GM20431 (cell line): ENCODE data around the gene AMZ2.
"Not testable (repeated sequence)": the region's sequence is repeated elsewhere in the genome, so short reads cannot be mapped to it uniquely, and the experiment has no call there.

Experiments
- in situ Hi-C: fragments of 300-500 bp; cut with MseI, MboI; formaldehyde crosslinking; loops from one replicate; pipeline ENCODE4 v1.15.0; 2020; ENCODE audit warnings: low sequenced_read_pairs; ENCODE audit not compliant: unreplicated experiment

The AMZ2 gene

GRCh38 chr17:68247445-68248198, at the start of gene AMZ2:
AMZ2 (plus strand) TSS chr17:68248043; CDS start chr17:68250188, 2,145 bp downstream.
- in situ Hi-C loops: no loop called here

- in situ Hi-C loops: no loop called here
Measured at GRCh38 chr17:68198931-68199836, 48.7 kb upstream of the AMZ2 start.

GRCh38 chr17:68199837-68200688, 47.8 kb upstream of the AMZ2 start:
- in situ Hi-C loops: no loop called here

GRCh38 chr17:68200689-68201417, 47.0 kb upstream of the AMZ2 start:
- in situ Hi-C loops: no loop called here

GRCh38 chr17:68201418-68201771, 46.4 kb upstream of the AMZ2 start:
- in situ Hi-C loops: not testable (repeated sequence)

GRCh38 chr17:68202321-68202720, 45.5 kb upstream of the AMZ2 start:
- in situ Hi-C loops: not testable (repeated sequence)

GRCh38 chr17:68204736-68205135, 43.1 kb upstream of the AMZ2 start:
- in situ Hi-C loops: no loop called here

GRCh38 chr17:68205251-68205807, 42.5 kb upstream of the AMZ2 start:
- in situ Hi-C loops: no loop called here

GRCh38 chr17:68205808-68206720, 41.8 kb upstream of the AMZ2 start:
- in situ Hi-C loops: no loop called here

- in situ Hi-C loops: no loop called here
Measured at GRCh38 chr17:68207651-68208253, 40.1 kb upstream of the AMZ2 start.

GRCh38 chr17:68208651-68209050, 39.2 kb upstream of the AMZ2 start:
- in situ Hi-C loops: not testable (repeated sequence)

GRCh38 chr17:68209191-68209900, 38.5 kb upstream of the AMZ2 start:
- in situ Hi-C loops: not testable (repeated sequence)

GRCh38 chr17:68210570-68211315, 37.1 kb upstream of the AMZ2 start:
- in situ Hi-C loops: no loop called here

GRCh38 chr17:68213428-68214411, 34.1 kb upstream of the AMZ2 start:
- in situ Hi-C loops: not testable (repeated sequence)

GRCh38 chr17:68215453-68215852, 32.4 kb upstream of the AMZ2 start:
- in situ Hi-C loops: not testable (repeated sequence)

GRCh38 chr17:68219429-68219828, 28.4 kb upstream of the AMZ2 start:
- in situ Hi-C loops: not testable (repeated sequence)
